ENCODE measurements around the gene SLC30A2. TPM values are rescaled to one million over a fixed set of nuclear protein-coding genes. Genes with fewer than 3 reads are reported as not detected.

Gene SLC30A2
- total and polyA plus RNA-seq, 10 of the 15 experiments (the other 5 are each of a cell fraction or from before 2014, with no cell fraction given): 0.13 TPM; not detected in 9

DNA sequence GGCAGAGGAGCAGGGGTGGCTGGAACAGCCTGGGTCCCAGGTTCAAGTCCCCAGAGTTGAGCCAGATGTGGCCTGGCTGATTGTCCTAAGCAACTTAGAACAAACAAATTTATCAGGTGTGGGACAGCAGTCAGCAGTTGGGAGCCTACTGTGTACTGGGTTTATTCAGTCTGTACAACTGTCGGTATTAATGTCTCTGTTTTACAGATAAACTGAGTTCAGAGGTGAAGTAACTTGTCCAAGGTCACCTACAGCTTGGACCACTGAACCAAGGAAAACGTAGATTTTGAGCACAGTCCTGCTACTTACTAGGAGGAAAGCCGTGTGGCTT is 36.1 kb upstream of the SLC30A2 start (continued):
- TF ChIP-seq, protein P1, sequence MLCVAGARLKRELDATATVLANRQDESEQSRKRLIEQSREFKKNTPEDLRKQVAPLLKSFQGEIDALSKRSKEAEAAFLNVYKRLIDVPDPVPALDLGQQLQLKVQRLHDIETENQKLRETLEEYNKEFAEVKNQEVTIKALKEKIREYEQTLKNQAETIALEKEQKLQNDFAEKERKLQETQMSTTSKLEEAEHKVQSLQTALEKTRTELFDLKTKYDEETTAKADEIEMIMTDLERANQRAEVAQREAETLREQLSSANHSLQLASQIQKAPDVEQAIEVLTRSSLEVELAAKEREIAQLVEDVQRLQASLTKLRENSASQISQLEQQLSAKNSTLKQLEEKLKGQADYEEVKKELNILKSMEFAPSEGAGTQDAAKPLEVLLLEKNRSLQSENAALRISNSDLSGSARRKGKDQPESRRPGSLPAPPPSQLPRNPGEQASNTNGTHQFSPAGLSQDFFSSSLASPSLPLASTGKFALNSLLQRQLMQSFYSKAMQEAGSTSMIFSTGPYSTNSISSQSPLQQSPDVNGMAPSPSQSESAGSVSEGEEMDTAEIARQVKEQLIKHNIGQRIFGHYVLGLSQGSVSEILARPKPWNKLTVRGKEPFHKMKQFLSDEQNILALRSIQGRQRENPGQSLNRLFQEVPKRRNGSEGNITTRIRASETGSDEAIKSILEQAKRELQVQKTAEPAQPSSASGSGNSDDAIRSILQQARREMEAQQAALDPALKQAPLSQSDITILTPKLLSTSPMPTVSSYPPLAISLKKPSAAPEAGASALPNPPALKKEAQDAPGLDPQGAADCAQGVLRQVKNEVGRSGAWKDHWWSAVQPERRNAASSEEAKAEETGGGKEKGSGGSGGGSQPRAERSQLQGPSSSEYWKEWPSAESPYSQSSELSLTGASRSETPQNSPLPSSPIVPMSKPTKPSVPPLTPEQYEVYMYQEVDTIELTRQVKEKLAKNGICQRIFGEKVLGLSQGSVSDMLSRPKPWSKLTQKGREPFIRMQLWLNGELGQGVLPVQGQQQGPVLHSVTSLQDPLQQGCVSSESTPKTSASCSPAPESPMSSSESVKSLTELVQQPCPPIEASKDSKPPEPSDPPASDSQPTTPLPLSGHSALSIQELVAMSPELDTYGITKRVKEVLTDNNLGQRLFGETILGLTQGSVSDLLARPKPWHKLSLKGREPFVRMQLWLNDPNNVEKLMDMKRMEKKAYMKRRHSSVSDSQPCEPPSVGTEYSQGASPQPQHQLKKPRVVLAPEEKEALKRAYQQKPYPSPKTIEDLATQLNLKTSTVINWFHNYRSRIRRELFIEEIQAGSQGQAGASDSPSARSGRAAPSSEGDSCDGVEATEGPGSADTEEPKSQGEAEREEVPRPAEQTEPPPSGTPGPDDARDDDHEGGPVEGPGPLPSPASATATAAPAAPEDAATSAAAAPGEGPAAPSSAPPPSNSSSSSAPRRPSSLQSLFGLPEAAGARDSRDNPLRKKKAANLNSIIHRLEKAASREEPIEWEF (IDR thresholded peaks at IDR 0.05; ENCODE audit: insufficient replicate concordance, low read depth, low read length): no peak
- no peak for TF ChIP-seq SRF (IDR thresholded peaks at IDR 0.05; ENCODE audit: low read depth in 2 of 2, low read length in 2 of 2)
- TF ChIP-seq IKZF1 (conservative IDR thresholded peaks at IDR 0.05): no peak
- TF ChIP-seq NBN (IDR thresholded peaks at IDR 0.05): no peak
- TF ChIP-seq TCF12 (IDR thresholded peaks at IDR 0.05; ENCODE audit: low read depth, low read length): no peak
- no peak for TF ChIP-seq ESRRA (IDR thresholded peaks at IDR 0.05; ENCODE audit: low read length)
- TF ChIP-seq, protein P2, sequence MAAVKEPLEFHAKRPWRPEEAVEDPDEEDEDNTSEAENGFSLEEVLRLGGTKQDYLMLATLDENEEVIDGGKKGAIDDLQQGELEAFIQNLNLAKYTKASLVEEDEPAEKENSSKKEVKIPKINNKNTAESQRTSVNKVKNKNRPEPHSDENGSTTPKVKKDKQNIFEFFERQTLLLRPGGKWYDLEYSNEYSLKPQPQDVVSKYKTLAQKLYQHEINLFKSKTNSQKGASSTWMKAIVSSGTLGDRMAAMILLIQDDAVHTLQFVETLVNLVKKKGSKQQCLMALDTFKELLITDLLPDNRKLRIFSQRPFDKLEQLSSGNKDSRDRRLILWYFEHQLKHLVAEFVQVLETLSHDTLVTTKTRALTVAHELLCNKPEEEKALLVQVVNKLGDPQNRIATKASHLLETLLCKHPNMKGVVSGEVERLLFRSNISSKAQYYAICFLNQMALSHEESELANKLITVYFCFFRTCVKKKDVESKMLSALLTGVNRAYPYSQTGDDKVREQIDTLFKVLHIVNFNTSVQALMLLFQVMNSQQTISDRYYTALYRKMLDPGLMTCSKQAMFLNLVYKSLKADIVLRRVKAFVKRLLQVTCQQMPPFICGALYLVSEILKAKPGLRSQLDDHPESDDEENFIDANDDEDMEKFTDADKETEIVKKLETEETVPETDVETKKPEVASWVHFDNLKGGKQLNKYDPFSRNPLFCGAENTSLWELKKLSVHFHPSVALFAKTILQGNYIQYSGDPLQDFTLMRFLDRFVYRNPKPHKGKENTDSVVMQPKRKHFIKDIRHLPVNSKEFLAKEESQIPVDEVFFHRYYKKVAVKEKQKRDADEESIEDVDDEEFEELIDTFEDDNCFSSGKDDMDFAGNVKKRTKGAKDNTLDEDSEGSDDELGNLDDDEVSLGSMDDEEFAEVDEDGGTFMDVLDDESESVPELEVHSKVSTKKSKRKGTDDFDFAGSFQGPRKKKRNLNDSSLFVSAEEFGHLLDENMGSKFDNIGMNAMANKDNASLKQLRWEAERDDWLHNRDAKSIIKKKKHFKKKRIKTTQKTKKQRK (IDR thresholded peaks at IDR 0.05; ENCODE audit: low read depth, low read length): no peak
- TF ChIP-seq RBBP5 (conservative IDR thresholded peaks at IDR 0.05): no peak
- no peak for TF ChIP-seq POU2F2 (IDR thresholded peaks at IDR 0.05; ENCODE audit: borderline replicate concordance, low read depth, low read length)
